Measurements from ENCODE around the gene ADPRS. TPM values are rescaled to one million over a fixed set of nuclear protein-coding genes. Genes with fewer than 3 reads are reported as not detected.

Gene ADPRS
- total RNA-seq, 4 donors from 2014 or later = 23.3 to 45.8 (median 40.8) TPM

GRCh38 chr1:36055706-36056105 lies 33.0 kb upstream of the ADPRS start:
- 83% methylated on average over 5 of the region's 5 CpGs for WGBS
- intact Hi-C loops (cut with DNase I) = no loop called here

GRCh38 chr1:36062315-36062714 lies 26.4 kb upstream of the ADPRS start:
- Histone ChIP-seq H3K4me3 (no peak overlapping the region), H3K27me3 (no peaks in the 10 kb centered on the region), H3K36me3 (peaks cover 0 to 26% (median 0%) of the 10 kb centered on the region in 4 donors), H3K9me3 (no peaks in the 10 kb centered on the region), H3K27ac (replicated peaks in 1 of 4) (no peak overlapping the region), H3K4me1 (no peaks in the 10 kb centered on the region)
- intact Hi-C loops (cut with DNase I) = no loop called here
- no peak for TF ChIP-seq CTCF (IDR thresholded peaks at IDR 0.05)
- TF ChIP-seq POLR2AphosphoS5 (IDR thresholded peaks at IDR 0.05) = no peak
- TF ChIP-seq EP300 (IDR thresholded peaks at IDR 0.05) = no peak
- no peak for DNase-seq (ENCODE audit: extremely low spot score)
- 96% methylated on average over 1 of the region's 1 CpG for WGBS

More at GRCh38 chr1:36055706-36056105, 33.0 kb upstream of the ADPRS start:
- Histone ChIP-seq H3K9me3 (no peaks in the 10 kb centered on the region), H3K4me3 (no peak overlapping the region), H3K27me3 (no peaks in the 10 kb centered on the region), H3K27ac (replicated peaks in 1 of 4) (no peak overlapping the region), H3K4me1 (no peaks in the 10 kb centered on the region), H3K36me3 (peaks cover 8 to 49% (median 28%) of the 10 kb centered on the region in 4 donors)
- TF ChIP-seq CTCF (IDR thresholded peaks at IDR 0.05) = no peak
- no peak for TF ChIP-seq POLR2A (IDR thresholded peaks at IDR 0.05; ENCODE audit: low read depth)
- no peak for TF ChIP-seq EP300 (IDR thresholded peaks at IDR 0.05)
- TF ChIP-seq POLR2AphosphoS5 (IDR thresholded peaks at IDR 0.05) = no peak
- no peak for DNase-seq (ENCODE audit: extremely low spot score)

GRCh38 chr1:36067871-36068270 lies 20.8 kb upstream of the ADPRS start:
- Histone ChIP-seq H3K27ac (replicated peaks in 1 of 4) (no peak overlapping the region), H3K36me3 (peaks cover 0 to 9% (median 0%) of the 10 kb centered on the region in 4 donors), H3K4me1 (no peaks in the 10 kb centered on the region), H3K27me3 (no peaks in the 10 kb centered on the region), H3K4me3 (no peak overlapping the region), H3K9me3 (no peaks in the 10 kb centered on the region)
- no peak for TF ChIP-seq POLR2AphosphoS5 (IDR thresholded peaks at IDR 0.05)
- no peak for TF ChIP-seq POLR2A (IDR thresholded peaks at IDR 0.05; ENCODE audit: low read depth)
- TF ChIP-seq CTCF (IDR thresholded peaks at IDR 0.05) = no peak
- no peak for TF ChIP-seq EP300 (IDR thresholded peaks at IDR 0.05)
- intact Hi-C loops (cut with DNase I) = no loop called here
- no peak for DNase-seq (ENCODE audit: extremely low spot score)

GRCh38 chr1:36068866-36069265 lies 19.8 kb upstream of the ADPRS start:
- no peak overlapping the region for H3K4me3 ChIP-seq
- WGBS = 93% methylated on average over 2 of the region's 2 CpGs
- H3K27ac ChIP-seq (replicated peaks in 1 of 4) = no peak overlapping the region
- no peaks in the 10 kb centered on the region for H3K27me3 ChIP-seq
- no peaks in the 10 kb centered on the region for H3K9me3 ChIP-seq
- intact Hi-C loops (cut with DNase I) = no loop called here
- peaks cover 0 to 5% (median 0%) of the 10 kb centered on the region in 4 donors for H3K36me3 ChIP-seq
- DNase-seq (ENCODE audit: extremely low spot score) = no peak
- TF ChIP-seq POLR2A (IDR thresholded peaks at IDR 0.05; ENCODE audit: low read depth) = no peak
- no peak for TF ChIP-seq CTCF (IDR thresholded peaks at IDR 0.05)
- H3K4me1 ChIP-seq = no peaks in the 10 kb centered on the region

GRCh38 chr1:36070349-36070748 lies 18.3 kb upstream of the ADPRS start:
- Histone ChIP-seq H3K9me3 (no peaks in the 10 kb centered on the region), H3K27ac (replicated peaks in 1 of 4) (no peak overlapping the region), H3K4me3 (no peak overlapping the region), H3K4me1 (no peaks in the 10 kb centered on the region), H3K27me3 (no peaks in the 10 kb centered on the region), H3K36me3 (no peaks in the 10 kb centered on the region)
- no peak for TF ChIP-seq CTCF (IDR thresholded peaks at IDR 0.05)
- no peak for TF ChIP-seq EP300 (IDR thresholded peaks at IDR 0.05)
- TF ChIP-seq POLR2AphosphoS5 (IDR thresholded peaks at IDR 0.05) = no peak
- no peak for TF ChIP-seq POLR2A (IDR thresholded peaks at IDR 0.05; ENCODE audit: low read depth)
- 88% methylated on average over 2 of the region's 2 CpGs for WGBS
- intact Hi-C loops (cut with DNase I) = no loop called here
- DNase-seq (ENCODE audit: extremely low spot score) = no peak
